SHP77 (cell line): ENCODE results near the gene HBD.
"Not testable (repeated sequence)": the region's sequence is repeated elsewhere in the genome, so short reads cannot be mapped to it uniquely, and the experiment has no call there.

Experiments used
- DNase-seq, 2 experiments: peaks; one replicate each; lab custom pipeline; 2025; lab: John Stamatoyannopoulos, UW

HBD gene

GRCh38 chr11:5234381-5234834, at the start of gene HBD:
Gene HBD, minus strand, starts transcription at chr11:5234483. Its CDS starts 50 bp downstream, at chr11:5234433.
- DNase-seq: no peak

GRCh38 chr11:5283882-5284281, 49.6 kb upstream of the HBD start:
- no peak for DNase-seq

- DNase-seq: no peak
Observed at GRCh38 chr11:5283086-5283485, 48.8 kb upstream of the HBD start.

GRCh38 chr11:5282628-5283027, 48.3 kb upstream of the HBD start:
- no peak for DNase-seq

- DNase-seq: no peak
Observed at GRCh38 chr11:5281596-5281995, 47.3 kb upstream of the HBD start.

- peak; percentile 50 to 53 for DNase-seq
Observed at GRCh38 chr11:5280582-5281102, 46.4 kb upstream of the HBD start.

- no peak for DNase-seq
Observed at GRCh38 chr11:5279471-5280090, 45.3 kb upstream of the HBD start.

GRCh38 chr11:5277807-5278382, 43.6 kb upstream of the HBD start:
- no peak for DNase-seq

- DNase-seq: no peak
Observed at GRCh38 chr11:5276697-5277096, 42.4 kb upstream of the HBD start.

- DNase-seq: no peak
Observed at GRCh38 chr11:5275369-5276110, 41.3 kb upstream of the HBD start.

GRCh38 chr11:5274395-5274794, 40.1 kb upstream of the HBD start:
- no peak for DNase-seq

- no peak for DNase-seq
Observed at GRCh38 chr11:5272395-5273017, 38.2 kb upstream of the HBD start.

- peak in 1 of 2 experiments; percentile 32 for DNase-seq
Observed at GRCh38 chr11:5269715-5270147, 35.4 kb upstream of the HBD start, which contains the start of gene HBE1. Gene HBE1, minus strand, starts transcription at chr11:5269945. Its CDS starts 55 bp downstream, at chr11:5269890.

- DNase-seq: no peak
Observed at GRCh38 chr11:5267033-5267563, 32.8 kb upstream of the HBD start.

GRCh38 chr11:5266609-5267008, 32.3 kb upstream of the HBD start:
- DNase-seq: no peak

GRCh38 chr11:5265832-5266231, 31.5 kb upstream of the HBD start:
- no peak for DNase-seq

GRCh38 chr11:5258543-5259262, 24.4 kb upstream of the HBD start:
- DNase-seq: no peak

- DNase-seq: no peak
Observed at GRCh38 chr11:5257296-5257695, 23.0 kb upstream of the HBD start.

- DNase-seq: not testable (repeated sequence)
Observed at GRCh38 chr11:5254646-5255413, 20.5 kb upstream of the HBD start, which contains the start of gene HBG2. Gene HBG2, minus strand, starts transcription at chr11:5254781. Its CDS starts 53 bp downstream, at chr11:5254728.

GRCh38 chr11:5254023-5254422, 19.7 kb upstream of the HBD start:
- not testable (repeated sequence) for DNase-seq
